GM12891 (cell line): ENCODE data around the gene KRT15.

ENCODE experiments used
- POLR2A ChIP-seq: IDR thresholded peaks from 2 replicates; pipeline ENCODE4 v1.6.1; 2011; ENCODE audit warnings: low read depth, low read length, control low read depth
- POLR2AphosphoS5 ChIP-seq: IDR thresholded peaks from 2 replicates; pipeline ENCODE4 v1.6.1; 2011; ENCODE audit warnings: low read depth, low read length, control low read depth
- POU2F2 ChIP-seq: IDR thresholded peaks from 2 replicates; pipeline ENCODE4 v1.6.1; 2011; ENCODE audit warnings: low read depth, mild to moderate bottlenecking, control low read depth, low read length, moderate library complexity
- TAF1 ChIP-seq: IDR thresholded peaks from 2 replicates; pipeline ENCODE4 v1.6.1; 2011; ENCODE audit warnings: low read depth, low read length, control low read depth

GRCh38 chr17:41551365-41551764, 32.7 kb upstream of the KRT15 start:
- no peak for TF ChIP-seq POLR2AphosphoS5
- TF ChIP-seq POU2F2: no peak
- no peak for TF ChIP-seq POLR2A
- no peak for TF ChIP-seq TAF1
